A673 (cell line): ENCODE results near the gene ENTPD6. TPM values are rescaled to one million over a fixed set of nuclear protein-coding genes. Genes with fewer than 3 reads are reported as not detected.

Experiments used
- BruUV-seq: library from RNA; stranded (reverse); fragments of 400-500 nt; replicated peaks from 2 replicates; lab custom pipeline; 2021; lab: Mats Ljungman, UMichigan
- CTCF ChIA-PET: fragments of 300-600 bp; sonication (Branson Sonifier 250); formaldehyde crosslinking; loops from one replicate; lab custom pipeline; 2022; ENCODE audit warnings: antibody characterized with exemption; lab: Charles Lee
- POLR2A ChIA-PET: fragments of 300-600 bp; sonication (Branson Sonifier 250); formaldehyde crosslinking; loops from one replicate; lab custom pipeline; 2022; ENCODE audit warnings: antibody characterized with exemption; ENCODE audit not compliant: low non-redundant PET; lab: Charles Lee
- DNase-seq: peaks from one replicate; pipeline ENCODE4 v3.0.0-alpha.2; 2015; ENCODE audit warnings: low spot score
- H3K27ac ChIP-seq: fragments of 200-600 bp; sonication (generic); 2 replicates; pipeline ENCODE4 v1.5.1; 2016; ENCODE audit warnings: mixed run types, low read depth, mild to moderate bottlenecking, mixed read lengths, antibody characterized with exemption, low read length; ENCODE audit not compliant: poor library complexity, severe bottlenecking
- H3K27me3 ChIP-seq: fragments of 200-600 bp; sonication (generic); replicated peaks from 2 replicates; pipeline ENCODE4 v1.6.1; 2017; ENCODE audit warnings: mixed run types, low read depth, mild to moderate bottlenecking, mixed read lengths, antibody characterized with exemption, low read length; ENCODE audit not compliant: insufficient read depth, poor library complexity
- H3K36me3 ChIP-seq: fragments of 200-600 bp; sonication (generic); 2 replicates; pipeline ENCODE4 v1.6.1; 2016; ENCODE audit warnings: mixed run types, mild to moderate bottlenecking, mixed read lengths, antibody characterized with exemption, low read length; ENCODE audit not compliant: insufficient read depth, poor library complexity, severe bottlenecking
- H3K4me1 ChIP-seq: fragments of 200-600 bp; sonication (generic); 2 replicates; pipeline ENCODE4 v1.6.1; 2017; ENCODE audit warnings: mixed run types, mild to moderate bottlenecking, mixed read lengths, antibody characterized with exemption, low read length; ENCODE audit not compliant: insufficient read depth, poor library complexity, severe bottlenecking
- H3K4me3 ChIP-seq: fragments of 200-600 bp; sonication (generic); 2 replicates; pipeline ENCODE4 v1.5.1; 2016; ENCODE audit warnings: low read depth, mixed run types, mild to moderate bottlenecking, mixed read lengths, low read length; ENCODE audit not compliant: poor library complexity, severe bottlenecking
- H3K9me3 ChIP-seq: fragments of 200-600 bp; sonication (generic); 2 replicates; pipeline ENCODE4 v1.6.1; 2016; ENCODE audit warnings: mixed run types, low read depth, mild to moderate bottlenecking, mixed read lengths, antibody characterized with exemption, low read length; ENCODE audit not compliant: poor library complexity, severe bottlenecking
- CTCF ChIP-seq: fragments of 300-800, 200-600 bp; sonication (generic); conservative IDR thresholded peaks from 2 replicates; pipeline ENCODE4 v1.5.1; 2017; ENCODE audit warnings: low read depth, mild to moderate bottlenecking, antibody characterized with exemption, low read length, moderate library complexity, mixed read lengths
- EZH2 ChIP-seq: fragments of 200-600 bp; sonication (generic); IDR thresholded peaks from 2 replicates; pipeline ENCODE4 v1.6.1; 2017; ENCODE audit warnings: borderline replicate concordance, low read depth, mild to moderate bottlenecking, mixed read lengths, antibody characterized with exemption, low read length; ENCODE audit not compliant: poor library complexity, severe bottlenecking
- intact Hi-C: fragments of 100-400 bp; cut with micrococcal nuclease; formaldehyde crosslinking; loops from one replicate; pipeline ENCODE4 v1.10.0; 2022; ENCODE audit not compliant: unreplicated experiment
- total RNA-seq: library from RNA; stranded (reverse); gene quantifications from 2 replicates; pipeline ENCODE4 v1.2.3, GENCODE V29; 2021

ENTPD6 gene
- total RNA-seq, 1 experiment from 2014 or later: 50.2 TPM

- intact Hi-C loops: loop anchor here (10.0 kb wide), 1 partner anchor 227 kb away; the partner anchor contains the start of gene APMAP
- Histone ChIP-seq H3K4me3 (no peak overlapping the region), H3K4me1 (no peaks in the 10 kb centered on the region), H3K36me3 (peaks cover 4% of the 10 kb centered on the region), H3K9me3 (no peaks in the 10 kb centered on the region), H3K27me3 (no peaks in the 10 kb centered on the region), H3K27ac (no peak overlapping the region)
- ChIA-PET CTCF (no interaction called here), POLR2A (no interaction called here)
- BruUV-seq: no TSS peak
- DNase-seq: no peak
- TF ChIP-seq EZH2 (no peak), CTCF (no peak)
These were observed 26.3 kb downstream of the ENTPD6 start for GRCh38 chr20:25221592-25222460.

- no peak overlapping the region for H3K27ac ChIP-seq
- no peaks in the 10 kb centered on the region for H3K9me3 ChIP-seq
- DNase-seq: no peak
- CTCF ChIA-PET: no interaction called here
- TF ChIP-seq CTCF: no peak
- no peak for TF ChIP-seq EZH2
- POLR2A ChIA-PET: no interaction called here
- intact Hi-C loops: loop anchor here (10.0 kb wide), 1 partner anchor 228 kb away; the partner anchor contains the start of gene APMAP
- H3K4me1 ChIP-seq: peaks cover 3% of the 10 kb centered on the region
- BruUV-seq: no TSS peak
- H3K27me3 ChIP-seq: no peaks in the 10 kb centered on the region
- H3K4me3 ChIP-seq: no peak overlapping the region
- H3K36me3 ChIP-seq: peaks cover 4% of the 10 kb centered on the region
These were observed 27.1 kb downstream of the ENTPD6 start for GRCh38 chr20:25222461-25223178.

- DNase-seq: peak; percentile 43
- no peaks in the 10 kb centered on the region for H3K9me3 ChIP-seq
- H3K4me1 ChIP-seq: peaks cover 3% of the 10 kb centered on the region
- H3K4me3 ChIP-seq: no peak overlapping the region
- intact Hi-C loops: loop anchor here (10.0 kb wide), 1 partner anchor 228 kb away; the partner anchor contains the start of gene APMAP
- H3K27me3 ChIP-seq: no peaks in the 10 kb centered on the region
- H3K36me3 ChIP-seq: peaks cover 4% of the 10 kb centered on the region
- ChIA-PET CTCF (interaction anchor here (0.5 to 0.8 kb wide), 3 partner anchors 24 to 96 kb away, joined by 3 to 6 read pairs (median 4); no protein-coding TSS in a partner anchor), POLR2A (no interaction called here)
- BruUV-seq: no TSS peak
- no peak for TF ChIP-seq CTCF
- no peak for TF ChIP-seq EZH2
- no peak overlapping the region for H3K27ac ChIP-seq
These were observed 27.7 kb downstream of the ENTPD6 start for GRCh38 chr20:25223179-25223661.
